Lower leg skin (tissue), 3 donors: Measurements from ENCODE around the gene GRK1.

ENCODE experiments used
- CTCF ChIP-seq, 3 donors: fragments of 450-650 bp; IDR thresholded peaks; one replicate each; pipeline ENCODE4 v1.5.1; 2016; ENCODE audit warnings: antibody characterized with exemption in 3 of 3, mild to moderate bottlenecking in 3 of 3, moderate library complexity in 2 of 3
- POLR2A ChIP-seq, 2 donors: fragments of 450-650 bp; IDR thresholded peaks; one replicate each; pipeline ENCODE4 v1.6.1; 2016 to 2017; ENCODE audit warnings: antibody characterized with exemption in 2 of 2, mild to moderate bottlenecking in 1 of 2, moderate library complexity in 1 of 2

GRCh38 chr13:113758651-113759524 lies 91.9 kb downstream of the GRK1 start, which contains the start of gene TMEM255B:
- TF ChIP-seq CTCF (IDR thresholded peaks at IDR 0.05) (no peak), POLR2A (IDR thresholded peaks at IDR 0.05) (no peak)
